Brain (organoid and tissue), 1 donor: ENCODE results near the gene TMX3. TPM values are rescaled to one million over a fixed set of nuclear protein-coding genes. Genes with fewer than 3 reads are reported as not detected.

Experiments used
- polyA plus RNA-seq: library from polyadenylated mRNA; stranded (reverse); fragments of 350-450 nt; fragmentation: Illumina TruSeq; extraction: RNeasy Lipid Tissue Mini Kit (QIAGEN cat#74804); gene quantifications from one replicate; pipeline ENCODE4 v1.2.3, GENCODE V29; 2015; ENCODE audit warnings: low read depth, low replicate concordance; ENCODE audit not compliant: insufficient read depth

TMX3 gene
- polyA plus RNA-seq, 1 donor from 2014 or later: 6.0 TPM

Other genes with a start within 250 kb of the TMX3 start
- 3.0 TPM for gene CCDC102B, start 83.0 kb upstream of the TMX3 start, polyA plus RNA-seq